NCI-H1436 (cell line): Measurements from ENCODE around the gene SMARCC2.
A peak's percentile ranks its signal among the peaks of the same experiment; 100 is the strongest.
"Not testable (repeated sequence)": the region's sequence is repeated elsewhere in the genome, so short reads cannot be mapped to it uniquely, and the experiment has no call there.

Source experiments
- DNase-seq: peaks from one replicate; lab custom pipeline; 2025; lab: John Stamatoyannopoulos, UW

SMARCC2 gene

DNA sequence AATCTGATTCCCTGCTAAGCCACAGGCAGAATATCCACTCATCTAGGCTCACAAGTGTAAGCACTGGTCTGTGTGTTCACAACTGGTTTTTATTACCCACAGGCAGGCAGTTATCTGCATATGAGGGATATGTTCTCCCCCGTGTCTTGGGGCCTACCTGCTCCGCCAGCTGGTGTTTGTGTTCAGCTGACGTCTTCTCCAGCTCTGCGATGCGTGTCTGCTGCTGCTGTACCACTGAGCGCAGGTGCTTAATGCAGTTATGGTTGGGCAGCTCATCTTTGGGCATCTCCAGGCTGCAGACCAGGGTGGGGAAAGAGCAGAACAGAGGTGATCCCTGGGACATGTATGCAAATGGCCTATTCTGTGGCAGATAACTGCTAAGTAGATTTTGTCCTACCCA is 18.7 kb upstream of the SMARCC2 start:
- DNase-seq: no peak

DNA sequence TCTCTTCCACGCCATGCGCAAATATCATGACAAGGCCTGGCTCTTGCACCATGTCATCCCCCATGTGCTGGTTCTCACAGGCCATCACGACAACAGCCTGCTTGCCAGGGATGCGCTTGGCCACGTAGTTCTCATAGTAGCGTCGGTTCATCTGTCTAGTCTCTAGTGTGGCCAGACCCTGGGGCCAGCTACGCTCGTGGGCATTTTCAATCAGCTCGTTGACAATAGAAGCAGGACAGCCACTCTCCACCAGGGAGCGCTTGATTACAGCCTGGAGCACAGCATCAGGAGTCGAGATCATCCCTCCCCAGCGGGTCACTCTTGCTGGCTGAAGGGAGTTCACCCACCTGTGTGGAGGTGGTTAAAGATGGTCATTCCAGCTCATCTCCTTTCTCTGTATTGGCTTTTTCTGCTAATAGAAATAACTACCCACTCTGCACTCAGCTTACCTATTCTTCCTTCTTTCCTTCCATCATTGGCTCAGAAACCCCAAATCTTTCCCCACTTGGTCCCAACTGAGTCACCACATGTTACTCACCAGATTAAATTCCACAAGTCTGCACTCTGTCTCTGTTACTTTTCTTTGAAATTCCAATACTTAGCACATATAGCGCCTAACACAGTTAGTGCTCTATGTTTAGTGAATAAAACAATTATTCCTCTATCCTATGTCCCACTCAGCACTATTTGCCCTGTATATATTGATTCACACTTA is 17.3 kb upstream of the SMARCC2 start:
- DNase-seq: no peak

DNA sequence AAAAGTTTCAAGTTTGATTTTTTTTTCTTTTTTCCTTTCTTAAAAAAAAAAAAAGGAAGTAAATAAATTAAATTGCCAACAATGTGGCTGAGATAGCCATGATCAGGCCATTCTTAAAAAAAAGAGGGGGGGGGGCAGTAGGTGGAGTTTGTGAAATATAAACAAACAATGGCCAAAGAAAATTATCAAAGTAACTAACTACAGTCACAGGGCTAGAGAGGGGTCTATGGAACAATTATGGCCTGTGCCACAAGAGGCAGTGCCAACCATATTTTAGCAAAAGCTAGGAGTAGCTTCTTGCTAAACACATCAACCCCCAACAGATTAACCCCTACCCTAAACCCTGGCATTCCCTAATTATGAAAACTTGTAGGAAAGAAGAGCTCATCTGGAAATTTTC is 16.2 kb upstream of the SMARCC2 start:
- no peak for DNase-seq

DNA sequence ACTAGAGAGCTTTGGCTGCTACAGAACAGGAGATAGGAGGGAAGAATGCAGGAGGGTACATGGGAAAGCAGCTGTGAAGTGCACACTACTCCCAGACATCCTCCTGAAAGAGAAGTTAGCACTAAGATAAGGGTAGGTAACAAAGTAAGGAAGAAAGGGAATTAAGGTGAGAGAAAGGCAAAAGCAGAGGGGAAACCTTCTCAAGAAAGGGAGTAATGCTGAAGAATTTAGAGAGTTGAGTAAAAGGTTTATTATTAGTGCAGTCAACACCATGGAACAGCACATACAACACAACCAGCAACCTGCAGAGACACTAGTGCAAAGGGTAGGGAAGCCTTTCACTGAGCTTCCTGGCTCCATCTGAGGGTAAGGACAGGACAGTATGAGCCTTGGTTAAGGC is 15.0 kb upstream of the SMARCC2 start:
- no peak for DNase-seq

DNA sequence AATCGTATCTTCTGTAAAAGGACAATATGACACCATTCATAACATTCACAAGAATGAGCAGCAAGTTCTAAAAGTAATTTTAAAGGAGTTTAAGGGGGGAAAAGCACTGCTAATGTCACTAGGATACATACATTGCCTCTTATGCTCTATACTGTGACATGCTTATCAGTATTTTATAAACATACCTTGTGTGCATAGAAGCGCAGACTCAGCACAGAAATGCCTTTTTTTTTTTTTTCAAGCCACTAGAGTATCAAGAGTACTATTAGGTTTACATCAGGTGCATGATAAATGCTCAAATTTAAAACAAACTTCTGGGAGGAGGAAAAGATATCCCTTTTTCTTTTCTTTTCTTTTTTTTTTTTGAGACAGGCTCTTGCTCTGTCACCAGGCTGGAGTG is 13.6 kb upstream of the SMARCC2 start:
- DNase-seq: no peak

DNA sequence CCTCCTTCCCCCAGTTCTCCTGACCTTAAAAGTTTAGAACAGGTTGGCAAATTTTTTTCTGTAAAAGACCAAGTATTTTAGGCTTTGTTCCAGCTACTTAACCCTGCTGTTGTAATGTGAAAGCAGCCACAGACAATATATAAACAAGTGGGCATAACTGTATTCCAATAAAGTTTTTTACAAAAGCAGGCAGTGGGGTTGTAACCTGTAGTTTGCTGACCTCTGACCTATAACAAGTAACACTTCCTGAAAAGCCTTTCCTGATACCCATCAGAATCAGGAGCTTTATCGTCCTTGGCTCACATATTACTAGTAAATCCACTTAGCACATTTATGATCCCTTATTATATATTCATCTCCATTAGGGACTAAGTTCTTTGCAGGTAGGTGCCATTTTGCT is 13.1 kb upstream of the SMARCC2 start:
- DNase-seq: no peak

DNA sequence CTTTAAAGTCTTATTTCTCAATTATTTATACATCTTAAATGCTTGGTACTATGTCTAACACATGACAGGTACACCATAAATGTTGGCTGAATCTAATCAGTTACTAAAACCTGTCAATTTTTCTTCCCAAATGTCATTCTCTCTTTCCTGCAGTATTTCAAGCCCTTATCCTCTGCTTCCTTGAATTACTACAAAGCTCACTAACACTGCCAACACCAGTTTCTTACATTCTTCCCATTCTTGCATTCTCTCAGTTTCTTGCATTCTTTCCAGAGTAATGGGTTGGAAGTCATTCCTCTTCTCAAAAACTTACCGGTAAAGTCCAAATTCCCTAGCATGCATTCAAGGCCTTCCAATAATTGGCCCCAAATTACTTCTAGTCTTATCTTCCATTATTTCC is 9.6 kb upstream of the SMARCC2 start:
- DNase-seq: no peak

DNA sequence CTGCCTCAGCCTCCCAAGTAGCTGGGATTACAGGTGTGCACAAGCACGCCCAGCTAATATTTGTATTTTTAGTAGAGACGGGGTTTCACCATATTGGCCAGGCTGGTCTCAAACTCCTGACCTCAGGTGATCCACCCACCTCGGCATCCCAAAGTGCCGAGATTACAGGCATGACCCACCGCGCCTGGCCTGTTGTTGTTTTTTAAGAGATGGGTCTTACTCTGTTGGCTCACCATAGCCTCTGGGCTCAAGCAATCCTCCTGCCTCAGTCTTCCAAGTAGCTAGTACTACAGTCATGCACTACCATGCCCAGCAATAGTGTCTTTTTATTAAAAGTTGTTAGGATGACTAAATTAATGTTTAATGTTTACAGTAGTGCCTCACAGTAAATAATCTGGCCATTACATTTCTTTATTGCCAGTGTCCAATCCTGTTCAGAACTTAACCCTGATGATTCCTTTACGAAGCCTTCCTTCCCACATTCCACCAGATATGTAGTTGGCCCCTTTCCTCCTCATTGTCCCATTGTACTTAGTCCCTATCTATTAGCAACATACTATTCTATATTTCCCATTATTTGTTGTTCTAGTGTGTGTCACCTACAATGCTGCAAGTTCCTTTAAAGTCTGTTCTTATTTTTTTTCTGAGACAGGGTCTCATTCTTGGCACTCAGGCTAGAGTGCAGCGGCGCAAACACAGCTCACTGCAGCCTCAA is 8.8 kb upstream of the SMARCC2 start:
- no peak for DNase-seq

DNA sequence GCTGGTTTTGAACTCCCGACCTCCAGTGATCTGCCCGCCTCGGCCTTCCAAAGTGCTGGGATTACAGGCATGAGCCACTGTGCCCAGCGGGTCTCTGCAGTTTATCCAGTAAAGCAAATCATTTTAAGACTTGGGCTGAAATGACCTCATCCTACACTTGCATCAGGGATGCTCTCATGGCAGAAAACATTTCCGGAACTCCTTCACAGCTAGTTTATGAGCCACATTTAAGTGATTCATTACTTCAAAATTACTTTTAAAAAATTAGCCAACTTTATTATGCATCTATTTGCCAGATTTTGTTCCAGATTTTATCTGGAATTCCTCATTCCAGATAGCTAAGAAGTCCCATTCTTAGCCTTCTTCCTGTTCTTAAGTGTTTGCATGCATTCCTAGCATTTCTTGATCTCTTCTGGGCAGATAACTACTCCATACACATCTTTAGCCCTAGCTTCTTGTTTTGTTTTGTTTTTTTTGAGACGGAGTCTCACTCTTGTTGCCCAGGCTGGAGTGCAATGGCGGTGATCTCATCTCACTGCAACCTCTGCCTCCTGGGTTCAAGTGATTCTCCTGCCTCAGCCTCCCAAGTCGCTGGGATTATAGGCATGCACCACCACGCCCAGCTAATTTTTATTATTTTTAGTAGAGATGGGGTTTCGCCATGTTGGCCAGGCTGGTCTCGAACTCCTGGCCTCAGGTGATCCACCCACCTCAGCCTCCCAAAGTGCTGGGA is 7.7 kb upstream of the SMARCC2 start:
- not testable (repeated sequence) for DNase-seq

DNA sequence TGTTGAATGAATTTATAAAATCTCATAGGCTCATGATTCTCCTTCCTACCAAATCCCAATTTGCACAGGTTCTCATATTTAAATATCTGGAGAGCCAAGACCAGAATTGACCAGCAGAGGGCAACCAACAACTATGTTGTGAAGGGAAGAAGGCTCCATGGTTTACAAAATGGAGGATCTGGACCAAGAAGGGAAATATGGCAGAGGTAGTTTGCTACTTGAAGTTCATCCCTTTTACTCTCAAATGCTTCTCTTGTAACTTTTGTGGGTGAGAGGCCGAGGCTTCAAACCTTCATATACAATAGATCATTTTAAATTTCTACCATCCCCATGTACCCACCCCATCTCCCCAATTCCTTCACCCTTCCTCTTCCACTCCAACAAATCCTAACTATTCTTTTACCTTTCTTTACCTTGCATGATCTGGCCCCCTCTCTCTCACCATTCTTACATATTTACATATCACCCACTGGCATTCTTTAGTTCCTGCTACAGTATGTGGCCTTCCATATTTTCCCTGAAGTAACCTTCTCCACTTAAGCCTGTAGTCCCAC is 3.8 kb upstream of the SMARCC2 start:
- peak; percentile 85 for DNase-seq

DNA sequence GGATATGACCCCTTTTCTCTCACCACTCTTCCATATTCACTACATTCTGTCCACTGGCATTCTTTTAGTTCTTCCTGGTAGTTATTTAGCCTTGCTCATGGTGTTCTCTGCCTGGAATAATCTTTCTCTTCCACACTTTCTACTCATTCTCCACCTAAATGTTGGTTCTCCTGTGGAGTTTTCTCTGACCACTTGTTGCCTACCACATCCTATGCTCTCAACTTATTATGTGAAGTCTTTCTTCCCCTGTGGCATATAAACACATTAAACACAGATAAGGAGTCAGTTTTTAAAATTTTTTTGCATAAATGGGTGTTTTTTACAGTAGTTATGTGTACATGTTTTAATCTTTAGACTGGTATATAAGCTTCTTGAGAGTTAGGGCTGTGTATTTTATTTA is 3.3 kb upstream of the SMARCC2 start:
- no peak for DNase-seq

DNA sequence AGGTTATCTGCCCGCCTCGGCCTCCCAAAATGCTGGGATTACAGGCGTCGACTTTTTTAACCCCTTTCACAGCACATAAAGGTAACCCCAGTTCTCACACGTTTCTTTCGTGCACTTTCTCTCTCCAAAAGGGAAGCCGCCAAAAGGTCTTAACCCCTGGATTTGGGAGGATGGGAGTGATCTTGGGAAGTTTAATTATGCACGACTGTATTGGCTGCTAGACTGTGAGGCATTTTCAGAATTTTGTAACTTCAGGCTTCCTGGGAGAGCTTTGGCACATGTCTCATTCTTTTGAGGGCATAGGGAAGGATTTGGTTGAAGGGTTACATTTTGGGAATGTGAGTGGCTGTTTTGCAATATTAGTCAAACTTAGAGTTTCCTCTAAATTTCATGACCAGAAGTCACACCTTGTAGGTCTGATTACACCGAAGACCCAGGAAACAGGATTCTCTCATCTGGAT is 1.4 kb upstream of the SMARCC2 start:
- DNase-seq: no peak

DNA sequence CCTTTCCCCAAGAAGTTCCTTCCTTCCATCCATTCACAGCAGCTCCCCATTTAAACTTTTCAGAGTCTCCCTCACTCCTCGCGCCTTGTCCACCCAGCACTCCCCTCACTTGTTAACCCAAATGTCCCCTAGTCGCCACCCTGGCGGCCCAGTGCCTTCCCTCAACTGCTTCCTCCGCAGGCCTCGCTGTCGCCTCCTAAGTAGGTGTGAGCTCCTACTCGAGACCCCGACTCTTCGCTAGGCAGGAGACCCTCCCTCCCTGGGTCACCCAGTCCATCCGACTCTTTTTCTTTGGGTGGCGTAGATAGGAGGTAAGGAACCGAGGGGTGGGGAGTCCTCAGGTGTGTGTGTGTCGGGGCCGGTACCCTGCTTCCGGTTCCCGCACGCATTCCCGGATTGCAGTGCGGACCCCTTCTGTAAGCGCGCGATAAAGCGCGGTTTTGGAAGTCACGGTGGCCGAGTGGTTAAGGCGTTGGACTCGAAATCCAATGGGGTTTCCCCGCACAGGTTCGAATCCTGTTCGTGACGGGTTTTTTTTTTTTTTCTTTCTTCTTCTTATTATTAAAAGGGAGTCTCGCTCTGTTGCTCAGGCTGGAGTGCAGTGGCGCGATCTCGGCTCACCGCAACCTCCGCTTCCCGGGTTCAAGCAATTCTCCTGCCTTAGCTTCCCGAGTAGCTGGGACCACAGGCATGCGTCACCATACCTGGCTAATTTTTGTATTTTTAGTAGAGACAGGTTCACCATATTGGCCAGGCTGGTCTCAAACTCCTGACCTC is 823 bp upstream of the SMARCC2 start:
- DNase-seq: peak; percentile 86

DNA sequence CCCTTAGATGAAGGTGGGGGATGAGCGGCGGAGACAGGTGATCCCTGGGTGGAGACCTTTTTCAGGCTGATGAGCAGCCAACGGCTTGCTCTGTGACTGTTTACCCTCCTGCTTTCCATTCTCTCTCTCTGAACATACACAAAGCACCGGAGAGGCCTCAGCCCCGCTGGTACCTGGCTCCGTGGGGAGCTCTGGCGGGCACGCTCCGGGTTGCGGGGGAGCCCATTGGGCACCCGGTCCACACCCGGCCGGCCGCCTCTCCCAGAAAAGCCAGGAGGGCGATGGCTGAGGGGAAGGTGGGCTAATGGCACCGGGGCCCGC is 545 bp downstream of the SMARCC2 start:
- no peak for DNase-seq

DNA sequence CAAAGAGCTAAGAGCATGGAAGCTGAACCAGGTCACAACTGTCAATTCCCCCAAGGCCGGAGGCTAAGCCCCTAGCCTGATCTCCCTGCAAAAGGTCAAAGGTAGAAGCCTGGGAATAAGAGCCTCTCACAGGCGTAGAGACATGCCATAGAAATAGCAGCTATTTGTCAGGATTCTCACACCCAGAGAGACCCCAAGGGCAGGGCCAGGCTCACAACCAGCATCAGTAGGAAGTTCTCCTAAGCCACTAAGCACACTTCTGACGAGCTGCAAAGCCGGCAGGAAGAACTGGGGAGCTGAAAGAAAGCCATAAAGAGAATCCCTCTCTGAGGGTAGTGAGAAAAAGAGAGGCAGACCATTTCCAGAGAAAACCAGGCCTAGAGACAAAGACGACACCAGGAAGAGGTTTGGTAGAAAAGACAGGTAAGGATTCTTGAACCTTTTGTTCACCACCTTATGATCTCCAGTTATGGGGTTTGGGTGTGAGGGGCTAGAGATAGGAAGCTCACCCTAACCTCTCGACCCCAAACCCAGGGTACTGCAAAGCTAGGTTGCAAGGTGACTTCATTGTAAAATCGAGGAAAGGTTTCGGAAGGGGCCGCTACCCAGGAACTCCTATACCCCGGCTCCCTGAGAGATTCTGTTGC is 1.0 kb downstream of the SMARCC2 start:
- DNase-seq: no peak

DNA sequence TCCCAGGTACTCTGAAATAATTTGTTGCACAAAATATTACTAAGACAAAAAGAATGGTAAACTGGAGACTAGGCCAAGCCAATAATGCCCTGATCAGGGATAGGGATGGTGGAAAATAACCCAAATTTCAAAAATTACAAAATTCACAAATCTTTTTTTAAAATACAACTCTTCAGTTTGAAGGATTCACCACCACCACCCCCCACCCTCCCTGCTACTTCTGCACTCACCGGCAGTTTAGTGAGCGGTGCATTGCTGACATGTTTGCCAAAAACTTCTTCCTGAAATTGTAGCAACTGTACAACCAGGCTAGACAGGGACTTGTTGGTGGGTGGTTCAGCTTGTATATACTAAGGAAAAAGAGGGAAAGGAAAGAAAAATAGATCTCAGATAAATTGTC is 2.3 kb downstream of the SMARCC2 start:
- no peak for DNase-seq

DNA sequence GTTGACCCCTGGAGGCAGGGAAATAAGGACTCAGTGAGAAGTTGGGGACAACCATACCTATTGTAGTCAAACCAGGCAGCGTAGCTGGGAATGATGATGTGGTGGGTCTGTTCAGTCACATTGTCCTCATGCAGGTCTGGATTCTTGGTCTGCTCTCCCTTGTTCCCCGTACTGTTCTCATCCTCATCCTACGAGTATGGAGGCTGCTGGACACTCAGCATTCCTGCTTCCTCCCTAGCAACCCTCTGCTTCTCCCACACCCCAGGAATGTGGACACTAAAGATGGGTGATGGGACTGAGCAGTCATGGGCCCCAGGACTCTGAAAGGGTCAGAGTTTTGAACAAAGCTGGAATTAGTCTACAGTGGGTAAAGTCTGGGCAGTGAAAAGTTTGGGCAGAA is 10.9 kb downstream of the SMARCC2 start:
- no peak for DNase-seq

DNA sequence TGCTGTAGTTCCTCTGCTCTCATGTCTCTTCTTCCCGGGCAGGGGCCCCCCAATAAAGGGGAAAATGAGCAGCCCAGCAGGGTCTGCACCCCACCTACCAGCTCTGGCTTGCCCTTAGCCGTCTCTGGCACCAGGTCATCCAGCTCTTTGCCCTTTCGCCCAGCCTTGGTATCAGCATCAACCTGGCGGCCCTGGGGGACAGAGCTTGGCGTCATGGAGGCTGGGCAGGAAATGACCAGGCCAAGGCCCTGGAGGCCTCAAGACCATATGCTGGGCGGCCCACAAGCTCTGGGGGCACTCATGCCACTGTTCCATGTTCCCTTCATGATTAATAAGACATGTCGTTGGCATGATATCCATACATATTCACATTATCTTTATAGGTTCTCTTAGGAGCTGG is 16.4 kb downstream of the SMARCC2 start:
- DNase-seq: no peak

DNA sequence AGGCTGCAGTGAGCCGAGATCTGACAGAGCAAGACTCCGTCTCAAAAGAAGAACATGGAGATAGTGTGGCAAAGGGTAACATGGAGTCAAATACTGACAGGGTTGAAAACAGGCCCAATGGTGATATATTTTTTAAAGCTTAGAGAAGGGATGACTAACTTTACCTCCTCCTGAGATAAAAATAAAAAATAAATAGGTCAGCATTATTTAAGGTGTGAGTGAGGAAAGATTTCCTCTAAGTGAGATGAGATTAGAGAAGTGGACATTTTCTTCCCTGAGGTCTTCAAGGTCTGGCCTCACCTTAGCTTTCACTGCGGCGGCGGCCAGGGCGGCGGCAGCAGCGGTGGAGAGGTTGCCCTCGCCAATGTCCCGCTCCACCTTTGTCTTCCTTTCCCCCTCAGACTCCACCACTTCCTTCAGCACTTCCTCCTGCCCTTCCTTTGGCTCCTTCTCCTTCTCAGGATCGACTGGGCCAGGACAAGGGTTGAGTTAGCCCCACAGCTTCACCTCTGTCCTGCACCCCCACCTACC is 20.0 kb downstream of the SMARCC2 start:
- no peak for DNase-seq

DNA sequence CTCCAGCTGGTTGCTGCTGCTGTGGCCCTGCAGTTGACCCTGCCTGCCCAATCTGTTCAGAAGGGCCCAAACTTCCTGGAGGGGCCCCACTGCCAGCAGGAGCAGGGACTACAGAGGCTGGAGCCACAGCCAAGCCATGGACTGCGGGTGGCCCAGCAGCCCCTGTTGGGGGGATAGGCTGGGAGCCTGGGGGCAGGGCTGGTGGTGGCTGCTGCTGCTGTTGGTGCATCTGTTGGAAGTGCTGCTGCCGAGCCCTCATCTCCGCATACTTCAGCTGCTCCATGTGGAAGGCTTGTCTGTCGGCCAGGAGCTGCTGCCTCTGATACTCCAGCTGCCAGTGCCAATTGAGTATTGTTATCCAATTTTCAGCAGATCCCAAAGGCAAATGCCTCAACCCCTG is 23.9 kb downstream of the SMARCC2 start:
- no peak for DNase-seq

DNA sequence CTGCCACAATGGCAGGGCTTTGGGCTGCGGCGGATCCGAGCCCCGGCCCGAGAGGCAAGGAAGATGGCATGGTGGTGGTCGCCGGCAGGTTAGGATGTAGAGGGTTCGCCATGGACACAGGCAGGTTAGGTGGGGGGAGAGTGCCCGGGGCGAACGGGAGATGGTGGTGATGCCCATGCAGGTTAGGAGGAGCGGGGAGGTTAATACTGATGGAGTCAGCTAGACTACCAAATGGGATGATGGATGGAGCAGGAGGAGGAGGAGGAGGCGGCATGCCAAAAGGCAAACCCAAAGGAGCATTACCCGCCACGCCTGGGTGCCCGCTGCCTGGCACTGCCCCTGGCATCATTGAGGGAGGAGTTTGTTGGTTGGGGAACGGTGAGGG is 24.9 kb downstream of the SMARCC2 start:
- no peak for DNase-seq
